ENCODE data around the gene RAP1GAP2. TPM values are rescaled to one million over a fixed set of nuclear protein-coding genes. Genes with fewer than 3 reads are reported as not detected.

The RAP1GAP2 gene
- total RNA-seq, 1 donor from 2014 or later, result 22.6 TPM

GRCh38 chr17:2893422-2893914, 97.2 kb downstream of the RAP1GAP2 start:
- Histone ChIP-seq H3K9me3 (no peaks in the 10 kb centered on the region), H3K36me3 (no peaks in the 10 kb centered on the region), H3K27ac (no peak overlapping the region), H3K4me3 (no peak overlapping the region), H3K4me1 (no peaks in the 10 kb centered on the region), H3K27me3 (no peaks in the 10 kb centered on the region)
- intact Hi-C loops (cut with DNase I), result no loop called here
- no peak for DNase-seq (ENCODE audit: extremely low spot score in 2 of 2)
- TF ChIP-seq POLR2A (IDR thresholded peaks at IDR 0.05) (no peak), POLR2AphosphoS5 (IDR thresholded peaks at IDR 0.05; ENCODE audit: insufficient read depth in 1 of 2, low read depth in 1 of 2) (peak; percentile 49 to 71)

DNA sequence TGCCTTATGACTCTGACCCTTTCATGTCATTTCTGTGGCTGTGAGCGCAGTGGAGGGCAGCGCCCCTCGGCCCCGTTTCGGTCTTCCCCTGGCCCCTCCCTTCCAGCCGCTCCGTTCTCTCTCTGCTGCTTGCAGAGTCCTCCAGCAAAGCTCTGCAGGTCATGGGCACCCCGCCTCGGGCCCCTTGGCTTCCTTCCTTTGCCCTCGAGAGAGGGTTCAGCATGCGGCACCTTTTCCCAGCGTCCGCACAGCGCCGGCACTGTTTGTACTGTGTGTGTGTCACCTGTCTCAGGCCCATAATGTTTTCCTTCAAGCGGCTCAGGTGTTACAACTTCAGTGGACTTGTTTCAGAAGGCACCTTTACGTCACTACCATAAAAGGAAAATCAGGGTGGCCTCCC, 98.5 kb downstream of the RAP1GAP2 start:
- Histone ChIP-seq H3K27ac (no peak overlapping the region), H3K4me1 (no peaks in the 10 kb centered on the region)
- intact Hi-C loops (cut with DNase I), result no loop called here

DNA sequence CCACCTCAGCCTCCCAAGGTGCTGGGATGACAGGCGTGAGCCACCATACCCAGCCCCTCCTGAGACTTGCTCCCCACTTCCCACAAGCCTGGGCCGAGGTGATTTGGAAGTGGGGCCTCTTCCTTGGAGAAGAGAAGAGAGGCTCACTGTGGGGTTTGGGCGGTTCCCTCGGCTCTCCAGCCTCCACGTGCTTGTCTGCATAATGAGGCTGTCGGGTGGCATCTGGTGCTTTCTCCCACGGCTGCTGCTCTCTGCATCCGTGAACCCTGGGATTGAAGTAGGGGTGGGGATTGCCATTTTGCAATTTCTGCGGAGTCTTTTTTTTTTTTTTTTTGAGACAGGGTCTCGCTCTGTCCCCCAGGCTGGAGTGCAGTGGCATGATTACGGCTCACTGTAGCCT, 101.4 kb downstream of the RAP1GAP2 start:
- TF ChIP-seq POLR2A (IDR thresholded peaks at IDR 0.05) (no peak), POLR2AphosphoS5 (IDR thresholded peaks at IDR 0.05; ENCODE audit: insufficient read depth in 1 of 2, low read depth in 1 of 2) (no peak)
- TF ChIP-seq, protein P1, sequence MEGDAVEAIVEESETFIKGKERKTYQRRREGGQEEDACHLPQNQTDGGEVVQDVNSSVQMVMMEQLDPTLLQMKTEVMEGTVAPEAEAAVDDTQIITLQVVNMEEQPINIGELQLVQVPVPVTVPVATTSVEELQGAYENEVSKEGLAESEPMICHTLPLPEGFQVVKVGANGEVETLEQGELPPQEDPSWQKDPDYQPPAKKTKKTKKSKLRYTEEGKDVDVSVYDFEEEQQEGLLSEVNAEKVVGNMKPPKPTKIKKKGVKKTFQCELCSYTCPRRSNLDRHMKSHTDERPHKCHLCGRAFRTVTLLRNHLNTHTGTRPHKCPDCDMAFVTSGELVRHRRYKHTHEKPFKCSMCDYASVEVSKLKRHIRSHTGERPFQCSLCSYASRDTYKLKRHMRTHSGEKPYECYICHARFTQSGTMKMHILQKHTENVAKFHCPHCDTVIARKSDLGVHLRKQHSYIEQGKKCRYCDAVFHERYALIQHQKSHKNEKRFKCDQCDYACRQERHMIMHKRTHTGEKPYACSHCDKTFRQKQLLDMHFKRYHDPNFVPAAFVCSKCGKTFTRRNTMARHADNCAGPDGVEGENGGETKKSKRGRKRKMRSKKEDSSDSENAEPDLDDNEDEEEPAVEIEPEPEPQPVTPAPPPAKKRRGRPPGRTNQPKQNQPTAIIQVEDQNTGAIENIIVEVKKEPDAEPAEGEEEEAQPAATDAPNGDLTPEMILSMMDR (IDR thresholded peaks at IDR 0.05), result no peak
- Histone ChIP-seq H3K4me3 (no peak overlapping the region), H3K27me3 (no peaks in the 10 kb centered on the region), H3K27ac (no peak overlapping the region), H3K36me3 (no peaks in the 10 kb centered on the region), H3K9me3 (no peaks in the 10 kb centered on the region), H3K4me1 (no peaks in the 10 kb centered on the region)
- DNase-seq (ENCODE audit: extremely low spot score in 2 of 2), result no peak
- intact Hi-C loops (cut with DNase I), result no loop called here

More for the DNA sequence above, 98.5 kb downstream of the RAP1GAP2 start:
- H3K27me3 ChIP-seq, result no peaks in the 10 kb centered on the region
- no peak for TF ChIP-seq POLR2AphosphoS5 (IDR thresholded peaks at IDR 0.05; ENCODE audit: insufficient read depth in 1 of 2, low read depth in 1 of 2)
- TF ChIP-seq, protein P1 (IDR thresholded peaks at IDR 0.05), result no peak
- no peak for TF ChIP-seq POLR2A (IDR thresholded peaks at IDR 0.05)
- no peak overlapping the region for H3K4me3 ChIP-seq
- H3K36me3 ChIP-seq, result no peaks in the 10 kb centered on the region
- H3K9me3 ChIP-seq, result no peaks in the 10 kb centered on the region
- no peak for DNase-seq (ENCODE audit: extremely low spot score in 2 of 2)

DNA sequence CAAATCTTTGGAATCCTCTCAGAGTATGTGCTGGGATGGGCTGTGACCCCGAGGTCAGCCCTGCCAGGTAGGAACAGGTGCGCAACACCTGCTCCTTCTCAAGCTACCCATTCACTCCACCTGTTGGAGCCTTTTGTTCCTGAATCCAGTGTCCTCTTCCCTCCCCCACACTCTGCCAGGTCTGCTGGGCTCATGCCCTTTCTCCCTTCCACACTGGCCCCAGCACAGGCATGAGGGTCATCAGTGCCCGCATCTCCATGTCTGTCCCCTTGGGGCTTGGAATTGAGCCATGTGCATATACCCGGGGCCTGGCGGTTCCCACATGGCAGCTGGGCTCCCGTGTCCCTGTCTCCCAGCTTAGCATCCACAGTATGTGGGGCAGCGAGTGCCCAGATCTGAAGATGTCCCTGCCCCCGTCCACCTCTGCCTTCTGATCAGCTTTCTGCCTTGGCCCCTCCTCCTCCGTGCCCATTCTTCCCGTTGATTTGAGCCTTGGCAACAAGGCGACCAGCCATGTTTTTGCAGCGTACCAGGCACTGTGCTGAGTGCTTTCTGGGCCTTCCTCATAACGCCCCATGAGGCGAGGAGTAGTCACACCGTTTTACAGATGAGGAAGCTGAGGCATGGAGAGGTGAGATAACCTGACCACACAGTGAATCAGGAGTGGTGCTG, 102.2 kb downstream of the RAP1GAP2 start:
- Histone ChIP-seq H3K4me1 (no peaks in the 10 kb centered on the region), H3K27ac (no peak overlapping the region), H3K27me3 (no peaks in the 10 kb centered on the region), H3K36me3 (no peaks in the 10 kb centered on the region), H3K9me3 (no peaks in the 10 kb centered on the region), H3K4me3 (no peak overlapping the region)
- intact Hi-C loops (cut with DNase I), result no loop called here
- no peak for TF ChIP-seq POLR2A (IDR thresholded peaks at IDR 0.05)
- no peak for TF ChIP-seq POLR2AphosphoS5 (IDR thresholded peaks at IDR 0.05; ENCODE audit: insufficient read depth in 1 of 2, low read depth in 1 of 2)
- TF ChIP-seq, protein P1 (IDR thresholded peaks at IDR 0.05), result no peak
- DNase-seq (ENCODE audit: extremely low spot score in 2 of 2), result no peak

- intact Hi-C loops (cut with DNase I), result no loop called here
- TF ChIP-seq POLR2AphosphoS5 (IDR thresholded peaks at IDR 0.05; ENCODE audit: insufficient read depth in 1 of 2, low read depth in 1 of 2) (no peak), POLR2A (IDR thresholded peaks at IDR 0.05) (no peak)
- TF ChIP-seq, protein P1 (IDR thresholded peaks at IDR 0.05), result no peak
- Histone ChIP-seq H3K36me3 (no peaks in the 10 kb centered on the region), H3K27ac (no peak overlapping the region), H3K27me3 (no peaks in the 10 kb centered on the region), H3K9me3 (no peaks in the 10 kb centered on the region), H3K4me1 (no peaks in the 10 kb centered on the region), H3K4me3 (no peak overlapping the region)
- DNase-seq (ENCODE audit: extremely low spot score in 2 of 2), result no peak
These were observed 103.7 kb downstream of the RAP1GAP2 start for GRCh38 chr17:2899906-2900305.
